Calu3 (cell line): ENCODE measurements around the gene KCNF1. TPM values are rescaled to one million over a fixed set of nuclear protein-coding genes. Genes with fewer than 3 reads are reported as not detected.

Source experiments
- BruUV-seq: library from RNA; stranded (reverse); fragments of 400-500 nt; replicated peaks from 2 replicates; lab custom pipeline; 2021; lab: Mats Ljungman, UMichigan
- CTCF ChIA-PET: fragments of 300-600 bp; sonication (Branson Sonifier 250); formaldehyde crosslinking; loops from one replicate; lab custom pipeline; 2022; ENCODE audit warnings: antibody characterized with exemption; lab: Charles Lee
- DNase-seq: peaks from one replicate; pipeline ENCODE4 v3.0.0; 2022
- H3K27ac Mint-ChIP-seq: one replicate; pipeline ENCODE4 v1.8.0; 2022; ENCODE audit warnings: mixed read lengths; ENCODE audit not compliant: unreplicated experiment
- H3K27me3 Mint-ChIP-seq: one replicate; pipeline ENCODE4 v1.8.0; 2022; ENCODE audit warnings: mixed read lengths; ENCODE audit not compliant: unreplicated experiment
- H3K36me3 Mint-ChIP-seq: one replicate; pipeline ENCODE4 v1.8.0; 2022; ENCODE audit warnings: mild to moderate bottlenecking, moderate library complexity, mixed read lengths; ENCODE audit not compliant: insufficient read depth, unreplicated experiment
- H3K4me1 Mint-ChIP-seq: one replicate; pipeline ENCODE4 v1.8.0; 2022; ENCODE audit warnings: mild to moderate bottlenecking, low read depth, mixed read lengths; ENCODE audit not compliant: unreplicated experiment
- H3K4me3 Mint-ChIP-seq: one replicate; pipeline ENCODE4 v1.8.0; 2022; ENCODE audit warnings: mild to moderate bottlenecking, low read depth, moderate library complexity, mixed read lengths; ENCODE audit not compliant: unreplicated experiment
- H3K9me3 Mint-ChIP-seq: one replicate; pipeline ENCODE4 v1.8.0; 2022; ENCODE audit warnings: low read depth, mixed read lengths; ENCODE audit not compliant: unreplicated experiment
- intact Hi-C: fragments of 100-400 bp; cut with micrococcal nuclease; formaldehyde crosslinking; loops from one replicate; pipeline ENCODE4 v1.10.0; 2022; ENCODE audit not compliant: unreplicated experiment
- total RNA-seq: library from RNA; stranded (reverse); gene quantifications from 2 replicates; pipeline ENCODE4 v1.2.3, GENCODE V29; 2022
- TF ChIP-seq, protein P1 (sequence below): fragments of 200-600 bp; IDR thresholded peaks from one replicate; pipeline ENCODE4 v1.8.0; 2022; ENCODE audit warnings: antibody characterized with exemption; ENCODE audit not compliant: unreplicated experiment

Gene KCNF1
- total RNA-seq, 1 experiment from 2014 or later = not detected

DNA sequence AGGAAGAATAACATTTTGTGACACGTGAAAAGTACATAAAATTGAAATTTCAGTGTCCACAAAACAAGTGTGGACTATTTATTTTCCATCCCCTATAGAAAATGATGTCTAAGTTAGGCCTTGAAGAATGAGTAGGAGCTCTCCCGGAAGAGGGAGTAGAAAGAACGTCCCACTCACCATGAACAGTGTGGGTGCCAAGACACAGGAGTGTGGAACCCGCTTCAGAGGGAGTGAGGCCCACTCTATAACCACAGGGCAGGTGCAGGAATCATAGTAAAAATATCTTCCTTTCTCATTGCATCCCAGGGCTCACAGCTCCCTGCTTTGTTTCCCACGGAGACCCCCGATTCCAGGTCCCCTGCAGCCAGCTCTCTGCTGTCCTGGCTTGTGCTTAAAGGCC is 5.2 kb downstream of the KCNF1 start:
- H3K4me1 Mint-ChIP-seq = no peaks in the 10 kb centered on the region
- BruUV-seq = no TSS peak

DNA sequence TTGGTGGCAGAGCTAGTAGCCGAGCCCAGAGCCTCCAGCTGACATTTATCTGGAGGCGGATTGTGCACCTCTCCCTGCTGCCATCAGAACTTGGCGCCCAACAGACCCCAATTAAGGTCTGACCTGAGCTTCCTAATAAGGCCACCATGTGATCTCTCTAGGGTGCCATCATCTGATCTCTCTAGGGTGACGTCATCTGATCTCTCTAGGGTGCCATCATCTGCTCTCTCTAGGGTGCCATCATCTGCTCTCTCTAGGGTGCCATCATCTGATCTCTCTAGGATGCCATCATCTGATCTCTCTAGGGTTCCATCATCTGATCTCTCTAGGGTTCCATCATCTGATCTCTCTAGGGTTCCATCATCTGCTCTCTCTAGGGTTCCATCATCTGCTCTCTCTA is 6.2 kb downstream of the KCNF1 start:
- TF ChIP-seq, protein P1, sequence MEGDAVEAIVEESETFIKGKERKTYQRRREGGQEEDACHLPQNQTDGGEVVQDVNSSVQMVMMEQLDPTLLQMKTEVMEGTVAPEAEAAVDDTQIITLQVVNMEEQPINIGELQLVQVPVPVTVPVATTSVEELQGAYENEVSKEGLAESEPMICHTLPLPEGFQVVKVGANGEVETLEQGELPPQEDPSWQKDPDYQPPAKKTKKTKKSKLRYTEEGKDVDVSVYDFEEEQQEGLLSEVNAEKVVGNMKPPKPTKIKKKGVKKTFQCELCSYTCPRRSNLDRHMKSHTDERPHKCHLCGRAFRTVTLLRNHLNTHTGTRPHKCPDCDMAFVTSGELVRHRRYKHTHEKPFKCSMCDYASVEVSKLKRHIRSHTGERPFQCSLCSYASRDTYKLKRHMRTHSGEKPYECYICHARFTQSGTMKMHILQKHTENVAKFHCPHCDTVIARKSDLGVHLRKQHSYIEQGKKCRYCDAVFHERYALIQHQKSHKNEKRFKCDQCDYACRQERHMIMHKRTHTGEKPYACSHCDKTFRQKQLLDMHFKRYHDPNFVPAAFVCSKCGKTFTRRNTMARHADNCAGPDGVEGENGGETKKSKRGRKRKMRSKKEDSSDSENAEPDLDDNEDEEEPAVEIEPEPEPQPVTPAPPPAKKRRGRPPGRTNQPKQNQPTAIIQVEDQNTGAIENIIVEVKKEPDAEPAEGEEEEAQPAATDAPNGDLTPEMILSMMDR = no peak
- Mint-ChIP-seq H3K9me3 (no peaks in the 10 kb centered on the region), H3K36me3 (peaks cover 6% of the 10 kb centered on the region), H3K27me3 (peaks cover 100% of the 10 kb centered on the region), H3K4me3 (no peak overlapping the region), H3K4me1 (no peaks in the 10 kb centered on the region), H3K27ac (no peak overlapping the region)
- DNase-seq = no peak
- intact Hi-C loops = loop anchor here (10.0 kb wide), 1 partner anchor 207 kb away; no protein-coding TSS in a partner anchor
- BruUV-seq = no TSS peak
- CTCF ChIA-PET = no interaction called here

More for the DNA sequence above, 5.2 kb downstream of the KCNF1 start:
- TF ChIP-seq, protein P1 = no peak
- Mint-ChIP-seq H3K36me3 (peaks cover 6% of the 10 kb centered on the region), H3K27me3 (peaks cover 100% of the 10 kb centered on the region), H3K4me3 (no peak overlapping the region), H3K9me3 (no peaks in the 10 kb centered on the region), H3K27ac (no peak overlapping the region)
- DNase-seq = no peak
- intact Hi-C loops = loop anchor here (10.0 kb wide), 1 partner anchor 208 kb away; no protein-coding TSS in a partner anchor
- CTCF ChIA-PET = no interaction called here

DNA sequence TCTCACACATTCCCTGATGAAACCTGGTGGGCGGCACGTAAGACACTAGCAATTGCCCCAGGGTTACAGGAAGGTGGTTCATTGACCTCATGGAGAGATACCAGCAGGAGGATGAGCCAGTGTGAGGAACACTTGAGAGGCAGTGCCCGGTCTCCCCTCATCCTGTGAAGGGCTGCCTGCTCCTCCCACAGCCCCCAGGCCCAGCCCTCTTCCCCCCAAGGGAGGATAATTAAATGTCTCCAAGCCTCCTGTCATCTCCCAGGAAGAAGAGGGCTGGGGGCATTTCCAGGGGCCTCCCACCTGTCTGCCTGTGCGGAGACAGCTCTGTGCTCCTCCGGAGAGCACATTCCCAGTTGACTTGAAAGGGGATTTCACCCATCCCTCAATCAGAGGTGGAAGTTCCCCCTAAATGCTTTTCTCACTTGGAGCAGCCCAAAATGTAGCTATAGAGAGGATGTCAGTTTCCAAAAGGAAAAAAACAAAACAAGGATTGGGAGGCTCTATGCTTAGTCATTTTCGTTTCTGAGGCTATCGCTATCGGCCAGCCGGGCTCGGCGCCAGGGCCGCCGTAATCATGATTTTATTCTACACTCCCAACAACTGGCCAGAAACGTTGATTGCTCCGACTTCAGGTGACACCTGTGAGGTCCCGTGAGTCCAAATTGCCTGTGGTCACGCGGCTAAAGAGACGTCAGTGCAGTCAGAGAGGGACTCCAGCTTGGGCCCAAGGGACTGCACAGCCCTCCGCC is 7.1 kb downstream of the KCNF1 start:
- Mint-ChIP-seq H3K27me3 (peaks cover 100% of the 10 kb centered on the region), H3K27ac (no peak overlapping the region), H3K36me3 (peaks cover 6% of the 10 kb centered on the region), H3K9me3 (no peaks in the 10 kb centered on the region), H3K4me3 (no peak overlapping the region), H3K4me1 (no peaks in the 10 kb centered on the region)
- BruUV-seq = no TSS peak
- CTCF ChIA-PET = no interaction called here
- TF ChIP-seq, protein P1 = no peak
- intact Hi-C loops = loop anchor here (10.0 kb wide), 1 partner anchor 206 kb away; no protein-coding TSS in a partner anchor
- peak; percentile 19 for DNase-seq

DNA sequence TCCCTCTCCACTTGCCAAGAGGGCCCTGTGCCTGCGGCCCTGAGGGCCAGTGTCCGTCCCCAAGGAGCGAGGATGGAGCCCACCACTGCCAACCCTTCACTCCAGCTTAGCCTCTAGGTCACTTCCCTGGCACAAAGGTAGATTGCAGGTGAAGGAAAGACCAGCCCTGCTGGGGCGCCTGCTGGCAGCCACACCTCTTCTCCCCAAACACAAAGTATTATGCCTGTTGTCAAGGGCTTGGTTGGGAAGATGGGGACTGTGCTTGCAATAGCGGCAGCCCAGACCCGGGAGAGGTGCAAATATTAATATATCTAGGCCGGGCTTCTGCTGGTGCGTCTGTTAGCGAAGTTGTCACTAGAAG is 7.7 kb downstream of the KCNF1 start:
- intact Hi-C loops = loop anchor here (10.0 kb wide), 1 partner anchor 205 kb away; no protein-coding TSS in a partner anchor

More for the DNA sequence above, 7.7 kb downstream of the KCNF1 start:
- H3K36me3 Mint-ChIP-seq = peaks cover 6% of the 10 kb centered on the region
- H3K4me1 Mint-ChIP-seq = no peaks in the 10 kb centered on the region
- no peak overlapping the region for H3K27ac Mint-ChIP-seq
- H3K27me3 Mint-ChIP-seq = peaks cover 100% of the 10 kb centered on the region
- CTCF ChIA-PET = no interaction called here
- BruUV-seq = no TSS peak
- no peak overlapping the region for H3K4me3 Mint-ChIP-seq
- no peak for DNase-seq
- TF ChIP-seq, protein P1 = no peak
- H3K9me3 Mint-ChIP-seq = no peaks in the 10 kb centered on the region
